HG02981 (cell line): Measurements from ENCODE around the gene FBXL19.

Experiments
- ATAC-seq: cut with Tn5 transposase; IDR thresholded peaks from one replicate; pipeline ENCODE4 v1.9.1; 2021; ENCODE audit warnings: mild to moderate bottlenecking, moderate library complexity; ENCODE audit not compliant: unreplicated experiment

Gene FBXL19

GRCh38 chr16:30985401-30986128 lies 62.2 kb downstream of the FBXL19 start:
- no peak for ATAC-seq

- no peak for ATAC-seq
Observed at GRCh38 chr16:30986129-30986991, 63.0 kb downstream of the FBXL19 start.

- no peak for ATAC-seq
Observed at GRCh38 chr16:30987581-30988190, 64.3 kb downstream of the FBXL19 start.

- ATAC-seq: no peak
Observed at GRCh38 chr16:30989469-30990047, 66.2 kb downstream of the FBXL19 start.

GRCh38 chr16:30990105-30990504 lies 66.7 kb downstream of the FBXL19 start:
- no peak for ATAC-seq

- no peak for ATAC-seq
Observed at GRCh38 chr16:30991052-30991451, 67.7 kb downstream of the FBXL19 start.

GRCh38 chr16:30992276-30992780 lies 69.0 kb downstream of the FBXL19 start:
- no peak for ATAC-seq

GRCh38 chr16:30992931-30993816 lies 69.8 kb downstream of the FBXL19 start:
- ATAC-seq: no peak

- no peak for ATAC-seq
Observed at GRCh38 chr16:30995927-30996323, 72.6 kb downstream of the FBXL19 start.

- no peak for ATAC-seq
Observed at GRCh38 chr16:30996324-30996984, 73.1 kb downstream of the FBXL19 start.

GRCh38 chr16:30996985-30997724 lies 73.8 kb downstream of the FBXL19 start:
- peak; percentile 83 for ATAC-seq

GRCh38 chr16:30997725-30998711 lies 74.6 kb downstream of the FBXL19 start:
- ATAC-seq: no peak
